Calu3 (cell line): Measurements from ENCODE around the gene WDR54. TPM values are rescaled to one million over a fixed set of nuclear protein-coding genes. Genes with fewer than 3 reads are reported as not detected.
"Not testable (repeated sequence)": the region's sequence is repeated elsewhere in the genome, so short reads cannot be mapped to it uniquely, and the experiment has no call there.

Experiments used
- BruUV-seq: library from RNA; stranded (reverse); fragments of 400-500 nt; replicated peaks from 2 replicates; lab custom pipeline; 2021; lab: Mats Ljungman, UMichigan
- CTCF ChIA-PET: fragments of 300-600 bp; sonication (Branson Sonifier 250); formaldehyde crosslinking; loops from one replicate; lab custom pipeline; 2022; ENCODE audit warnings: antibody characterized with exemption; lab: Charles Lee
- DNase-seq: peaks from one replicate; pipeline ENCODE4 v3.0.0; 2022
- H3K27ac Mint-ChIP-seq: one replicate; pipeline ENCODE4 v1.8.0; 2022; ENCODE audit warnings: mixed read lengths; ENCODE audit not compliant: unreplicated experiment
- H3K27me3 Mint-ChIP-seq: one replicate; pipeline ENCODE4 v1.8.0; 2022; ENCODE audit warnings: mixed read lengths; ENCODE audit not compliant: unreplicated experiment
- H3K36me3 Mint-ChIP-seq: one replicate; pipeline ENCODE4 v1.8.0; 2022; ENCODE audit warnings: mild to moderate bottlenecking, moderate library complexity, mixed read lengths; ENCODE audit not compliant: insufficient read depth, unreplicated experiment
- H3K4me1 Mint-ChIP-seq: one replicate; pipeline ENCODE4 v1.8.0; 2022; ENCODE audit warnings: mild to moderate bottlenecking, low read depth, mixed read lengths; ENCODE audit not compliant: unreplicated experiment
- H3K4me3 Mint-ChIP-seq: one replicate; pipeline ENCODE4 v1.8.0; 2022; ENCODE audit warnings: mild to moderate bottlenecking, low read depth, moderate library complexity, mixed read lengths; ENCODE audit not compliant: unreplicated experiment
- H3K9me3 Mint-ChIP-seq: one replicate; pipeline ENCODE4 v1.8.0; 2022; ENCODE audit warnings: low read depth, mixed read lengths; ENCODE audit not compliant: unreplicated experiment
- CTCF ChIP-seq: fragments of 200-600 bp; IDR thresholded peaks from one replicate; pipeline ENCODE4 v1.8.0; 2022; ENCODE audit warnings: antibody characterized with exemption; ENCODE audit not compliant: unreplicated experiment
- intact Hi-C: fragments of 100-400 bp; cut with micrococcal nuclease; formaldehyde crosslinking; loops from one replicate; pipeline ENCODE4 v1.10.0; 2022; ENCODE audit not compliant: unreplicated experiment
- total RNA-seq: library from RNA; stranded (reverse); gene quantifications from 2 replicates; pipeline ENCODE4 v1.2.3, GENCODE V29; 2022

WDR54 gene
- total RNA-seq, 1 experiment from 2014 or later: 30.5 TPM

- intact Hi-C loops: no loop called here
- no TSS peak for BruUV-seq
- TF ChIP-seq CTCF: no peak
- CTCF ChIA-PET: no interaction called here
- Mint-ChIP-seq H3K36me3 (peaks cover 31% of the 10 kb centered on the region), H3K4me1 (peaks cover 37% of the 10 kb centered on the region), H3K27me3 (peaks cover 25% of the 10 kb centered on the region), H3K9me3 (no peaks in the 10 kb centered on the region), H3K4me3 (no peak overlapping the region), H3K27ac (no peak overlapping the region)
- no peak for DNase-seq
These were observed 3.8 kb upstream of the WDR54 start for GRCh38 chr2:74417763-74418162.

- H3K4me1 Mint-ChIP-seq: peaks cover 38% of the 10 kb centered on the region
- DNase-seq: no peak
- peaks cover 19% of the 10 kb centered on the region for H3K27me3 Mint-ChIP-seq
- no TSS peak for BruUV-seq
- intact Hi-C loops: no loop called here
- peaks cover 37% of the 10 kb centered on the region for H3K36me3 Mint-ChIP-seq
- no peak overlapping the region for H3K4me3 Mint-ChIP-seq
- CTCF ChIA-PET: no interaction called here
- H3K27ac Mint-ChIP-seq: no peak overlapping the region
- no peaks in the 10 kb centered on the region for H3K9me3 Mint-ChIP-seq
- no peak for TF ChIP-seq CTCF
These were observed 3.2 kb upstream of the WDR54 start for GRCh38 chr2:74418312-74418711.

GRCh38 chr2:74419345-74419744, 2.2 kb upstream of the WDR54 start:
- BruUV-seq: no TSS peak
- no peak for TF ChIP-seq CTCF
- no peaks in the 10 kb centered on the region for H3K9me3 Mint-ChIP-seq
- DNase-seq: no peak
- peaks cover 33% of the 10 kb centered on the region for H3K4me1 Mint-ChIP-seq
- H3K27ac Mint-ChIP-seq: no peak overlapping the region
- H3K36me3 Mint-ChIP-seq: peaks cover 46% of the 10 kb centered on the region
- peaks cover 9% of the 10 kb centered on the region for H3K27me3 Mint-ChIP-seq
- intact Hi-C loops: no loop called here
- CTCF ChIA-PET: no interaction called here
- H3K4me3 Mint-ChIP-seq: no peak overlapping the region

GRCh38 chr2:74420006-74420405, 1.5 kb upstream of the WDR54 start:
- H3K9me3 Mint-ChIP-seq: no peaks in the 10 kb centered on the region
- TF ChIP-seq CTCF: no peak
- H3K27ac Mint-ChIP-seq: peak overlapping the region; percentile 49
- peaks cover 2% of the 10 kb centered on the region for H3K27me3 Mint-ChIP-seq
- peaks cover 34% of the 10 kb centered on the region for H3K4me1 Mint-ChIP-seq
- no peak for DNase-seq
- CTCF ChIA-PET: no interaction called here
- peaks cover 46% of the 10 kb centered on the region for H3K36me3 Mint-ChIP-seq
- H3K4me3 Mint-ChIP-seq: peak overlapping the region; percentile 99
- BruUV-seq: no TSS peak
- intact Hi-C loops: no loop called here

GRCh38 chr2:74420443-74421103, 957 bp upstream of the WDR54 start:
- intact Hi-C loops: not testable (repeated sequence)
- CTCF ChIA-PET: interaction anchor here (1.2 to 1.4 kb wide), 3 partner anchors 20 to 29 kb away, joined by 3 to 8 read pairs (median 4); no protein-coding TSS in a partner anchor
- H3K36me3 Mint-ChIP-seq: peaks cover 51% of the 10 kb centered on the region

More at GRCh38 chr2:74420443-74421103, 957 bp upstream of the WDR54 start:
- peaks cover 35% of the 10 kb centered on the region for H3K4me1 Mint-ChIP-seq
- not testable (repeated sequence) for H3K27me3 Mint-ChIP-seq, DNase-seq, H3K9me3 Mint-ChIP-seq, BruUV-seq
- H3K4me3 Mint-ChIP-seq: peak overlapping the region; percentile 99
- H3K27ac Mint-ChIP-seq: peak overlapping the region; percentile 96
